Right lobe of liver (tissue), 4 donors: ENCODE data around the gene WASF3.

ENCODE experiments used
- POLR2A ChIP-seq: fragments of 450-650 bp; IDR thresholded peaks from one replicate; pipeline ENCODE4 v1.6.1; 2017; ENCODE audit warnings: antibody characterized with exemption, mild to moderate bottlenecking
- TF ChIP-seq, protein P1 (sequence below), 4 donors: fragments of 200-600 bp in 3 of 4; fragments of 450-650 bp in 1 of 4; IDR thresholded peaks; one replicate each; pipeline versions ENCODE4 v1.5.1 to v1.8.0; 2016 to 2022; ENCODE audit warnings: antibody characterized with exemption in 4 of 4, mild to moderate bottlenecking in 2 of 4
- donor health status: DM: no; HTN: no; CAD: no.
- donor health status: DM: no; HTN: no; CAD: no.
- donor health status: DM: no; HTN: yes; CAD: no.

DNA sequence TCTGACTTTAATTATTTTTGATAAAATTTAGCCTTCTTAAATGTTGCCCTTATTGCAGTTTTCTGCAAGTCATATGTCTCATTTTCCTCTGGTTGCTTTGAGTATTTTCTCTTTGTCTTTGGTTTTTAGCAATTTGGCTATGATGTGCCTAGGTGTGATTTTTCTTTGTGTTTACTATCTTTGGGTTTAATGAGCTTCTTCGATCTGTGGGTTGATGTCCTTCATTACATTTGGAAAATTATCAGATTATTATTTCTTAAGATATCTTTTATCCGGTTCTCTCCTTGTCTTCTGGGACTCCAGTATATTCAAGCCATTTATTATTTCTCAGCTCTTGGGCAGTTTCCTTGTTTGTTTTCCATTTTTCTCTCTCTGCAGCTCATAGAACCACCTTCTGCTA, 39.0 kb downstream of the WASF3 start:
- TF ChIP-seq, protein P1, sequence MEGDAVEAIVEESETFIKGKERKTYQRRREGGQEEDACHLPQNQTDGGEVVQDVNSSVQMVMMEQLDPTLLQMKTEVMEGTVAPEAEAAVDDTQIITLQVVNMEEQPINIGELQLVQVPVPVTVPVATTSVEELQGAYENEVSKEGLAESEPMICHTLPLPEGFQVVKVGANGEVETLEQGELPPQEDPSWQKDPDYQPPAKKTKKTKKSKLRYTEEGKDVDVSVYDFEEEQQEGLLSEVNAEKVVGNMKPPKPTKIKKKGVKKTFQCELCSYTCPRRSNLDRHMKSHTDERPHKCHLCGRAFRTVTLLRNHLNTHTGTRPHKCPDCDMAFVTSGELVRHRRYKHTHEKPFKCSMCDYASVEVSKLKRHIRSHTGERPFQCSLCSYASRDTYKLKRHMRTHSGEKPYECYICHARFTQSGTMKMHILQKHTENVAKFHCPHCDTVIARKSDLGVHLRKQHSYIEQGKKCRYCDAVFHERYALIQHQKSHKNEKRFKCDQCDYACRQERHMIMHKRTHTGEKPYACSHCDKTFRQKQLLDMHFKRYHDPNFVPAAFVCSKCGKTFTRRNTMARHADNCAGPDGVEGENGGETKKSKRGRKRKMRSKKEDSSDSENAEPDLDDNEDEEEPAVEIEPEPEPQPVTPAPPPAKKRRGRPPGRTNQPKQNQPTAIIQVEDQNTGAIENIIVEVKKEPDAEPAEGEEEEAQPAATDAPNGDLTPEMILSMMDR (IDR thresholded peaks at IDR 0.05) = no peak
- TF ChIP-seq POLR2A = no peak
